Fibroblast of mammary gland (primary cell): ENCODE measurements around the gene UVRAG.

Experiments
- DNase-seq: peaks from one replicate; pipeline ENCODE4 v3.0.0-alpha.2; 2010; ENCODE audit warnings: low read depth
- H3K4me3 ChIP-seq: 2 replicates; pipeline ENCODE4 v1.5.1; 2011; ENCODE audit warnings: low read depth, mild to moderate bottlenecking, low read length, moderate library complexity; ENCODE audit not compliant: control insufficient read depth
- TF ChIP-seq, protein P1 (sequence below): conservative IDR thresholded peaks from 2 replicates; pipeline ENCODE4 v1.5.1; 2011; ENCODE audit warnings: low read depth, low read length, inconsistent platforms; ENCODE audit not compliant: control insufficient read depth, insufficient read depth

Gene UVRAG

DNA sequence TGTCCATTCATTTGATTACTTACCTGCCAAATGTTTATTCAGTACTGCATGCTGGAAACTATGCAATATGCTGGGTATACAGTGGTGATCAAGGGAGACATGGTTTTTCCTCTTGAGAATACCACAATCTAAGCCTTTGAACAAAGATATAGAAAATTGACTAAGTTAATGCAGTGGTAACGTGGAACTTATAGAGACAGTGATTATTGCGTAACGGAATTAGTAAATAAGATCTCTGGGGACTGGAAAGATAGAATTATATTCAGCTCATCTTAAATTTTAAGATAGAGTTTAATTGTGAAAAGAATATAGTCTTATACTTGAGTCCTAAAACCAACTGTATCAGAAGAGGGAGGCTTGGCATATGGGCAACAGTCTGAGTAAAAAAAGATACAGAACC lies 129.5 kb downstream of the UVRAG start:
- no peak overlapping the region for H3K4me3 ChIP-seq
- DNase-seq: no peak
- TF ChIP-seq, protein P1, sequence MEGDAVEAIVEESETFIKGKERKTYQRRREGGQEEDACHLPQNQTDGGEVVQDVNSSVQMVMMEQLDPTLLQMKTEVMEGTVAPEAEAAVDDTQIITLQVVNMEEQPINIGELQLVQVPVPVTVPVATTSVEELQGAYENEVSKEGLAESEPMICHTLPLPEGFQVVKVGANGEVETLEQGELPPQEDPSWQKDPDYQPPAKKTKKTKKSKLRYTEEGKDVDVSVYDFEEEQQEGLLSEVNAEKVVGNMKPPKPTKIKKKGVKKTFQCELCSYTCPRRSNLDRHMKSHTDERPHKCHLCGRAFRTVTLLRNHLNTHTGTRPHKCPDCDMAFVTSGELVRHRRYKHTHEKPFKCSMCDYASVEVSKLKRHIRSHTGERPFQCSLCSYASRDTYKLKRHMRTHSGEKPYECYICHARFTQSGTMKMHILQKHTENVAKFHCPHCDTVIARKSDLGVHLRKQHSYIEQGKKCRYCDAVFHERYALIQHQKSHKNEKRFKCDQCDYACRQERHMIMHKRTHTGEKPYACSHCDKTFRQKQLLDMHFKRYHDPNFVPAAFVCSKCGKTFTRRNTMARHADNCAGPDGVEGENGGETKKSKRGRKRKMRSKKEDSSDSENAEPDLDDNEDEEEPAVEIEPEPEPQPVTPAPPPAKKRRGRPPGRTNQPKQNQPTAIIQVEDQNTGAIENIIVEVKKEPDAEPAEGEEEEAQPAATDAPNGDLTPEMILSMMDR: no peak

DNA sequence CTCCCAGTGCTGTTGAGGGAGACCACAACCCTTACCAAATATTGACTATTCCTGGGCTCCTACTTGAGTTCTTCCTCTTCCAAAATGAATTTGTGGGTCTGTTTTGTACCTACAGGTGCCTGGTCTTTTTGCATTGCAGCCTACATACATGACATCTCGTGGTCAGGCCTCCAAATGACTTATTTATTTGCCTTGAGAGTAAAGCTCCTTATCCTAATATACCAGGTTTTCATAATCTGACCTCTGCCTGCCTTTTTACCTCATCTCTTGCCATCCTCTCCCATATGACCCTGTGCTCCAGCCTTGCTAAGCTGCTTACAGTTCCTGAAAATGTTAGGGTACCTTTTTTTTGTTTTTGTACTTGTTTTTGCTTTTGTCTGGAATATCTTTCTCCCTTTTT lies 130.4 kb downstream of the UVRAG start:
- no peak for DNase-seq
- TF ChIP-seq, protein P1: no peak
- H3K4me3 ChIP-seq: no peak overlapping the region

DNA sequence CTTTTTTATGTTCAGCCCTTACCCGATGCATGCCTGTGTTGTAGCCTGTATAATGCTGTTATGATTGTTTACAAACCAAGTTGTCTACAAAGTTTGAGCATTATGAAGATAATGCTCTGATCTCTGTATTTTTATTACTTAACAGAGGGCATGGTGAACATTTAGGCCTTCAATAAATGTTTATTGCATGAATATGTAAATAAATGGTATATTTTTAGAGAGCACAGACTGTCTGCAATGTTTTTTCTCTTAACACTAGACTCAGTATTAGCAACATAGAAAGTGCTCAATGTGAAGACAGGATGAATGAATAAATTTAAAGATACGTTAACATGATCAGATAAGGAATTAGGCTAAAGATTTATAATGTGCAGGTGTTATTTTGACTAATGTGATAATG lies 130.9 kb downstream of the UVRAG start:
- H3K4me3 ChIP-seq: no peak overlapping the region
- no peak for DNase-seq
- TF ChIP-seq, protein P1: no peak

DNA sequence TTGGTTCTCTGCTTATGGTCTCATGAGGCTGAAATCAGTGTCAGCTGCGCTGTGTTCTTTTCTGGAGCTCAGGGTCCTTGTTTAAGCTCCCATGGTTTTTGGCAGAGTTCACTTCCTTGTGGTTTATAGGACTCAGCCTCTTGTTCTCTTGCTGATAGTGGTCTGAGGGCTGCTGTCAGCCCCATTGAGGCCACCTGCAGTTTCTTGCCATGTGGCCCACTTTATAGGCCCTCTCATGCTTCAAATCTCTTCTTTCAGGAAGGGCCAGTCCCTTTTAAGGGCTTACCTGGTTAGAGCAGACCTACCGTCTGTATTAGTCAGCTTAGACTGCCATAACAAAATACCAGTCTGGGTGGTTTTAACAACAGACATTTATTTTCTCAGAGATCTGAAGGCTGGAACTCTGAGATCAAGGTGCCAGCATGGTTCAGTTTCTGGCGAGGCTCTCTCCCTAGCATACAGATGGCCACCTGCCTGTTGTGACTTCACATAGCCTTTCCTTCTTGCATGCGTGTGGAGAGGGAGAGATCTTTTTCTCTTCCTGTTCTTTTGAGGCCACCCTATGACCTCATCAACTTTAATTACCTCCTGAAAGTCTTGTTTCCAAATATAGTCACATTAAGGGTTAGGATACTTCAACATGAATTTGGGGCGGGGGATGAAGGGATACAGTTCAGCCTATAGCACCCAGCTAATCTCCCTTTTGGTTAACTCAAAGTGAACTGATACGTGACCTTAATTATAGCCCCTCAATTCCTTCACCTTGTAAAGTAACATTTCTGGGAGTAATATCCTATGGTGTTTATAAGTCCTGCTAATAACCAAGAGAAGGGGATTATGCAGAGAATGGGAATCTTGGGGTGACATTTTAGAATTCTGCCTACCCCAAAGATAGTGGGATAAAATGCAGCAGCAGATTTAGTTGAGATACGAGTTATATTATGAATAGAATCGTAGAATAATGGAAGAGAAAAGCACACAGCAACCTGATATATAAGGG lies 131.8 kb downstream of the UVRAG start:
- peak; percentile 62 for DNase-seq
- H3K4me3 ChIP-seq: no peak overlapping the region
- TF ChIP-seq, protein P1: no peak

DNA sequence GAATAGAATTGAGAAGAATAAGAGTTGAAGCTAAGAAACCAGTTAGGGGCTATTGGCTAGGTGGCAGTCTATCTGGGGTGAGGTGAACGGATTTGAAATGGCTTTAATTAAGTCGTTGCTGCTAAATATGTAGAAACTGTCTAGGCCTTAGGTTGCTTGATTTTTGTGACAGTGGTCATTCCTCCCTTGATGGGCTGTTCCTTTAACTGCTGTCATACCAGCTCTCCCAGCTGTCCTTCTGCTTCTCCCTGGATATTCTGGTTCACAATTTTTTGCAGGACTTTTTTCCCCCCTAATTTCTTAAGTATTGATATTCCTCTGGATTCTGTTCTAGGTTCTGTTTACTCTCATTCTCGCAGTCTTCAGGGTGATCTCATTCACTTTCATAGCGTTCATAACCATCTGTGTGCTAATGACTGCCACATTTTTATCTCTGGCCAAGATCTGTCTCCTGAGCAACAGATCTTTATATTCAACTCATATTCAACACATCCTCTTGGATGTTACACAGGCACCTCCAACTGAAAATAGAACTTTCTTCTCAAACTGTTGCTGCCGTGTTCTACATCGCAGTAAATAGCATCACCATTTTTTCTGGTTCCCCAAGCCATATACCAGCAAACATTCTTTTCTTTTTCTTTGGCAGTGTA lies 134.1 kb downstream of the UVRAG start:
- DNase-seq: peak; percentile 67
- TF ChIP-seq, protein P1: no peak

DNA sequence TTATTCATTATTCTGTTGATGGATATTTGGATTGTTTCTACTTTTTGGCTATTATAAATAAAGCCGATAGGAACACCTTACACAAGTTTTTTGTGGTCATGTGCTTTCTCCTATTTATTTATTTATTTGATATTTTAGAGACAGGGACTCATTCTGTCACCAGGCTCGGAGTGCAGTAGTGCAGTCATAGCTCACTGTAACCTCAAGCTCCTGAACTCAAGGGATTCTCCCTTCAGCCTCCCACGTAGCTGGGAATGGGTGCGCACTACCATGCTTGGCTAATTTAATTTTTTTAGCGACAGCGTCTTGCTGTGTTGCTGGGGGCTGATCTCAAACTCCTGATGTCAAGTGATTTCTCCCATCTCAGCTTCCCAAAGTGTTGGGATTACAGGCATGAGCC lies 135.1 kb downstream of the UVRAG start:
- TF ChIP-seq, protein P1: no peak
- DNase-seq: no peak
- H3K4me3 ChIP-seq: no peak overlapping the region

More for the DNA sequence above, 134.1 kb downstream of the UVRAG start:
- H3K4me3 ChIP-seq: no peak overlapping the region
